Measurements from ENCODE around the gene PLOD2.

DNA sequence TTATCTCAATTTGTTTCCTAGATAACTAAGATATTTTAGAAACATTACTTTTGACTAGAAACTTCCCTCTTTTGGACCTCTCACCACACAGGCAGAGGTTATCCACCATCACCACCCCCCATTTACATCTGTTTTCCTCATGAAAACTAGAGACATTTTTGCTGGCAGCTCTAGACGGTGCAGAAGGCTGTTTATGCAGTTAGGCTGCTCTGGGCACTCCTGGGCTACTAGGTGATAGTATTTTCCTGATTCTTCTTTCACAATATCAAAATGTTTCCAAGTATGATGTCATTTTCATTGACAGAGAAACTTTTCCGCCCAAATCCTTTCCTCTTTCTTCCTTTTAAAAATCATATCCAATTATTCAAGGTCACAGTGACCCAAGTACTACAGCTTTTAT is 67.1 kb downstream of the PLOD2 start:
- TF ChIP-seq CTCF (optimal IDR thresholded peaks at IDR 0.05 in 1 of 3, IDR thresholded peaks at IDR 0.05 in 1 of 3, conservative IDR thresholded peaks at IDR 0.05 in 1 of 3; ENCODE audit: extremely low read depth in 1 of 3, insufficient read depth in 2 of 3, low read length in 3 of 3) = no peak
- no peak for TF ChIP-seq EZH2 (IDR thresholded peaks at IDR 0.05; ENCODE audit: low read length)
